Gastrocnemius medialis (tissue), 4 donors: Measurements from ENCODE around the gene NACC1. TPM values are rescaled to one million over a fixed set of nuclear protein-coding genes. Genes with fewer than 3 reads are reported as not detected.
"Not testable (repeated sequence)": the region's sequence is repeated elsewhere in the genome, so short reads cannot be mapped to it uniquely, and the experiment has no call there.

Experiments used
- ATAC-seq, 2 donors: fragments of 150-250 bp; one replicate each; pipeline ENCODE4 v1.9.1; 2016
- DNase-seq, 2 donors: peaks; one replicate each; pipeline ENCODE4 v3.0.0-alpha.2; 2019
- H3K27ac ChIP-seq, 4 donors: fragments of 200-600 bp; sonication (generic); 1 replicate in 1 of 4; 2 replicates in 3 of 4; pipeline ENCODE4 v1.5.1; 2016 to 2018; ENCODE audit warnings: mild to moderate bottlenecking in 2 of 4, moderate library complexity in 1 of 4
- H3K27me3 ChIP-seq, 3 donors: fragments of 200-600 bp; sonication (generic) in 2 of 3; 1 replicate in 1 of 3; 2 replicates in 2 of 3; pipeline versions ENCODE4 v1.5.1 to v1.6.0; 2016 to 2019; ENCODE audit warnings: mild to moderate bottlenecking in 1 of 3, moderate library complexity in 1 of 3
- H3K36me3 ChIP-seq, 2 donors: fragments of 200-600 bp; sonication (generic) in 1 of 2; one replicate each; pipeline ENCODE4 v1.5.1; 2017 to 2018
- H3K4me1 ChIP-seq, 2 donors: fragments of 200-600 bp; sonication (generic) in 1 of 2; one replicate each; pipeline ENCODE4 v1.5.1; 2016 to 2017; ENCODE audit warnings: mild to moderate bottlenecking in 2 of 2
- H3K4me3 ChIP-seq, 4 donors: fragments of 200-600 bp; sonication (generic) in 3 of 4; 1 replicate in 1 of 4; 2 replicates in 3 of 4; pipeline ENCODE4 v1.5.1; 2016 to 2019; ENCODE audit warnings: mild to moderate bottlenecking in 2 of 4
- H3K9me3 ChIP-seq, 3 donors: fragments of 200-600 bp; sonication (generic) in 2 of 3; 1 replicate in 1 of 3; 2 replicates in 2 of 3; pipeline ENCODE4 v1.5.1; 2016 to 2019
- CTCF ChIP-seq, 5 experiments: fragments of 450-650 bp in 3 of 5; fragments of 200-600 bp in 2 of 5; sonication (generic) in 2 of 5; IDR thresholded peaks in 4 of 5; conservative IDR thresholded peaks in 1 of 5; 1 replicate in 4 of 5; 2 replicates in 1 of 5; pipeline ENCODE4 v1.5.1; 2016 to 2019; ENCODE audit warnings: antibody characterized with exemption in 5 of 5, mild to moderate bottlenecking in 3 of 5, moderate library complexity in 3 of 5
- POLR2A ChIP-seq, 2 donors: fragments of 450-650 bp; IDR thresholded peaks; one replicate each; pipeline ENCODE4 v1.6.1; 2017; ENCODE audit warnings: antibody characterized with exemption in 2 of 2, mild to moderate bottlenecking in 2 of 2, moderate library complexity in 2 of 2
- in situ Hi-C, 4 donors: fragments of 200-750 bp; cut with MboI; loops; one replicate each; pipeline versions ENCODE4 v1.15.0 to v1.8.0; 2017; ENCODE audit warnings: low sequenced_read_pairs in 4 of 4
- intact Hi-C: fragments of 100-400 bp; cut with DNase I; formaldehyde crosslinking; loops from one replicate; pipeline ENCODE4 v1.15.1; 2023; ENCODE audit warnings: low total_unique reads
- total RNA-seq, 4 donors: library from RNA; depleted of rRNA; stranded (reverse); fragments of >200 nt; gene quantifications; one replicate each; pipeline versions ENCODE4 v1.1.0 to v1.2.3, GENCODE V29; 2016

The NACC1 gene
- total RNA-seq, 4 donors from 2014 or later: 36.3 to 81.3 (median 49.4) TPM

GRCh38 chr19:13176345-13176744 is 58.3 kb downstream of the NACC1 start:
- intact Hi-C loops: no loop called here
- Histone ChIP-seq H3K27ac (no peak overlapping the region), H3K27me3 (no peaks in the 10 kb centered on the region), H3K9me3 (no peaks in the 10 kb centered on the region), H3K4me3 (no peak overlapping the region), H3K36me3 (no peaks in the 10 kb centered on the region), H3K4me1 (peaks cover 8 to 10% of the 10 kb centered on the region in 2 donors)
- TF ChIP-seq POLR2A (IDR thresholded peaks at IDR 0.05): no peak
- TF ChIP-seq CTCF (IDR thresholded peaks at IDR 0.05 in 4 of 5, conservative IDR thresholded peaks at IDR 0.05 in 1 of 5): no peak
- ATAC-seq: no peak
- in situ Hi-C loops: no loop called here
- no peak for DNase-seq

GRCh38 chr19:13177584-13177983 is 59.5 kb downstream of the NACC1 start:
- H3K36me3 ChIP-seq, H3K27ac ChIP-seq, H3K9me3 ChIP-seq, H3K4me3 ChIP-seq, intact Hi-C loops, H3K27me3 ChIP-seq, DNase-seq, ATAC-seq, in situ Hi-C loops: not testable (repeated sequence)
- H3K4me1 ChIP-seq: peaks cover 9 to 14% of the 10 kb centered on the region in 2 donors

- H3K4me1 ChIP-seq, H3K27ac ChIP-seq, intact Hi-C loops, in situ Hi-C loops, DNase-seq, H3K36me3 ChIP-seq, H3K9me3 ChIP-seq, H3K4me3 ChIP-seq, ATAC-seq, H3K27me3 ChIP-seq: not testable (repeated sequence)
Observed at GRCh38 chr19:13178291-13178690, 60.2 kb downstream of the NACC1 start.

GRCh38 chr19:13181747-13182388 is 63.8 kb downstream of the NACC1 start:
- in situ Hi-C loops: no loop called here
- Histone ChIP-seq H3K4me3 (no peak overlapping the region), H3K36me3 (no peaks in the 10 kb centered on the region), H3K27me3 (no peaks in the 10 kb centered on the region), H3K9me3 (no peaks in the 10 kb centered on the region), H3K4me1 (peaks cover 7 to 9% of the 10 kb centered on the region in 2 donors), H3K27ac (peak overlapping the region in 2 of 4 donors; percentile 22 to 31)
- intact Hi-C loops: no loop called here
- TF ChIP-seq POLR2A (IDR thresholded peaks at IDR 0.05): no peak
- DNase-seq (peak in 1 of 2 donors; percentile 39), ATAC-seq (no peak)

- H3K27ac ChIP-seq, DNase-seq, H3K27me3 ChIP-seq, H3K36me3 ChIP-seq, H3K9me3 ChIP-seq, ATAC-seq, H3K4me3 ChIP-seq, in situ Hi-C loops, H3K4me1 ChIP-seq, intact Hi-C loops: not testable (repeated sequence)
Observed at GRCh38 chr19:13184926-13185325, 66.9 kb downstream of the NACC1 start.

GRCh38 chr19:13185763-13186657 is 67.9 kb downstream of the NACC1 start:
- ATAC-seq, H3K9me3 ChIP-seq, H3K27me3 ChIP-seq, H3K4me3 ChIP-seq, H3K36me3 ChIP-seq, H3K27ac ChIP-seq, intact Hi-C loops, in situ Hi-C loops, H3K4me1 ChIP-seq, DNase-seq: not testable (repeated sequence)

- H3K27me3 ChIP-seq, H3K4me1 ChIP-seq, H3K4me3 ChIP-seq, H3K27ac ChIP-seq, in situ Hi-C loops, ATAC-seq, H3K9me3 ChIP-seq, intact Hi-C loops, DNase-seq, H3K36me3 ChIP-seq: not testable (repeated sequence)
Observed at GRCh38 chr19:13186688-13187087, 68.6 kb downstream of the NACC1 start.
